ENCODE results near the gene BLVRB. TPM values are rescaled to one million over a fixed set of nuclear protein-coding genes. Genes with fewer than 3 reads are reported as not detected.
"Not testable (repeated sequence)": the region's sequence is repeated elsewhere in the genome, so short reads cannot be mapped to it uniquely, and the experiment has no call there.

The BLVRB gene
- total RNA-seq, 1 experiment from 2014 or later: 45.6 TPM

DNA sequence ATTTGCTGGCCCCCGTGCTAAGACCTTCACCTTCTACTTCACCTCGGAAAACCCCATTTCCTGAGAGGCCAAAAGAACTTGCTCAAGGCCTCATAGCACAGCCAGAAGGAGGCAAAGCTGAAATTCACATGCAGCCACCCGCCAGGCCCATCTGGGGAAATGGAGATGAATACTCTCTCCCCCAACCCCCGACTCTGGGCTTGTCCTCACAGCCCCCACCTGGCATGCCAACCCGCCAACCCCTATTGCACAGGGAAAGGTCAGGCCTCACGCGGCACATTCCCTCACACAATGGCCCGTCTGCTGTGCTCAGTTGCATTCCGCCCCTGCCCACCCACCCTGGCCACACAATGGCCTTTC is 55.5 kb downstream of the BLVRB start:
- ChIA-PET POLR2A (no interaction called here), CTCF (no interaction called here)
- no TSS peak for BruUV-seq (replicated peaks)
- in situ Hi-C loops (cut with HindIII; ENCODE audit: low pct_unique_long_range_greater_than_20kb, low sequenced_read_pairs): no loop called here
- H3K27me3 ChIP-seq (ENCODE audit: control insufficient read depth, insufficient read depth, low read length): no peaks in the 10 kb centered on the region
- H3K4me1 ChIP-seq (ENCODE audit: control insufficient read depth, insufficient read depth, low read length): no peaks in the 10 kb centered on the region; the same call in none of the 2 replicates
- DNase-seq (ENCODE audit: low read depth, low spot score) (no peak), ATAC-seq (no peak)
- TF ChIP-seq TCF7L2 (IDR thresholded peaks at IDR 0.05; ENCODE audit: low read depth, low read length) (no peak), REST (IDR thresholded peaks at IDR 0.05; ENCODE audit: insufficient read depth in 1 of 2, low read depth in 2 of 2, low read length in 1 of 2) (no peak), CTCF (IDR thresholded peaks at IDR 0.05) (no peak), SIN3A (IDR thresholded peaks at IDR 0.05; ENCODE audit: borderline replicate concordance, insufficient read depth, low read depth, low read length) (no peak), POLR2AphosphoS5 (IDR thresholded peaks at IDR 0.05; ENCODE audit: low read depth, low read length) (no peak)
- H3K4me3 ChIP-seq (ENCODE audit: low read depth in 2 of 2, low read length in 2 of 2): no peak overlapping the region
- intact Hi-C loops (cut with micrococcal nuclease; ENCODE audit: unreplicated experiment): no loop called here
- H3K27ac ChIP-seq (ENCODE audit: low read length): no peak overlapping the region
- H3K9me3 ChIP-seq (ENCODE audit: control insufficient read depth, insufficient read depth, low read depth, low read length): no peaks in the 10 kb centered on the region
- no peaks in the 10 kb centered on the region for H3K36me3 ChIP-seq (ENCODE audit: control insufficient read depth, insufficient read depth, low read length)

DNA sequence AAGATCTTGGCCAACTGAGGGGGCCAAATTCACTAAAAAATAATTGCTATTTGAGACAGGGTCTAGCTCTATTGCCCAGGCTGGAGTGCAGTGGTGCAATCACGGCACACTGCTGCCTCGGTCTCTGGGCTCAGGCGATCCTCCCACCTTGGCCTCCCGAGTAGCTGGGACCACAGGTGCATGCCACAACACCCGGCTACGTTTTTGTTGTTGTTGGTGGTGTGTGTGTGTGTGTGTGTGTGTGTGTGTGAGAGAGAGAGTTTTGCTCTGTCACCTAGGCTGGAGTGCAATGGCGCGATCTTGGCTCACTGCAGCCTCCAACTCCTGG is 57.0 kb downstream of the BLVRB start:
- DNase-seq (ENCODE audit: low read depth, low spot score); in situ Hi-C loops (cut with HindIII; ENCODE audit: low pct_unique_long_range_greater_than_20kb, low sequenced_read_pairs); H3K36me3 ChIP-seq (ENCODE audit: control insufficient read depth, insufficient read depth, low read length); intact Hi-C loops (cut with micrococcal nuclease; ENCODE audit: unreplicated experiment); POLR2A ChIA-PET; H3K27me3 ChIP-seq (ENCODE audit: control insufficient read depth, insufficient read depth, low read length); H3K4me3 ChIP-seq (ENCODE audit: low read depth in 2 of 2, low read length in 2 of 2); H3K27ac ChIP-seq (ENCODE audit: low read length); H3K9me3 ChIP-seq (ENCODE audit: control insufficient read depth, insufficient read depth, low read depth, low read length); CTCF ChIA-PET; ATAC-seq; BruUV-seq (replicated peaks); H3K4me1 ChIP-seq (ENCODE audit: control insufficient read depth, insufficient read depth, low read length): not testable (repeated sequence)

DNA sequence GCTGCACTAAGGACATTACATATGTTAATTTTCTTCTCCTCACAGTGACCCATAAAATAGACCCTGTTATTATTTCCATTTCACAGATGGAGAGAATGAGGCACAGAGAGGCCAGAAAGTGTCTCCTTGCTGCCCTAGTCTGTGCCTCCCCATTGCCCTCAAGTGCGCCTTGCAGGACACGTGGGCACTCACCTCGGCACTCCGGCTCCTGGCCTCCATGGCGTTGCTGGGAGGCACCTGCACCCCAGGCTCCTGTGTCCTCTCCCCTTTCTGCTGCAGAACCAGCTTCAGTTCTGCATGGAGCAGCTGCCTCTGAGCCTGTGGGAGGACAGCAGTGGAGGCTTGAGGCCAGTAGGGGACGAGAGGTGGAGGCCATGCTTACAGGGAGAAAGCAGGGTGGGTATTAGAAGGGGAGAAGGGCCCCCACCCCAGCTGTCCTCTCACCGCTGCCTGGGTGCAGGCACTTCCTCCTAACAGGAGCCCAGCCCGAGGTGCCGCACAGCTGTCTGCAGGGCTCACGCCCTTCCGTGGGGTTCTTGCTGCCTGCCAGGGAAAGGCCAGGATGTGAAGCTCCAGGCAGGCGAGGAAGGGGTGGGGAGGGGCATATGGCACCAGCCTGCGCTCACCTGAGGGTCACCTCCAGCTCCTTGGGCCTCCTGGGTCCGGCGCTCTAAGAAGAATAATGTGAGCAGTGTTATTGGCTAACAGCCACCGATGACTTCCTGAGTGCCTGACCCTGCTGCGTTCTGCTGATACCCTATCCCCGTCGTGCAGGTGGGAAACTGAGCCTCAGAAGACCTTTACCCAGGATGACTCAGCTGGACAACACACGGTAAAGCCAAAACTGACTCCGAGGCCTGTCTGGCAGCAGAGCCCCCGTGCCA is 57.6 kb downstream of the BLVRB start:
- Histone ChIP-seq H3K27me3 (ENCODE audit: control insufficient read depth, insufficient read depth, low read length) (no peaks in the 10 kb centered on the region), H3K4me3 (ENCODE audit: low read depth in 2 of 2, low read length in 2 of 2) (no peak overlapping the region), H3K9me3 (ENCODE audit: control insufficient read depth, insufficient read depth, low read depth, low read length) (no peaks in the 10 kb centered on the region), H3K36me3 (ENCODE audit: control insufficient read depth, insufficient read depth, low read length) (no peaks in the 10 kb centered on the region), H3K4me1 (ENCODE audit: control insufficient read depth, insufficient read depth, low read length) (no peaks in the 10 kb centered on the region; the same call in 1 of the 2 replicates), H3K27ac (ENCODE audit: low read length) (no peak overlapping the region)
- ChIA-PET POLR2A (no interaction called here), CTCF (no interaction called here)
- TF ChIP-seq CTCF (IDR thresholded peaks at IDR 0.05) (no peak), REST (IDR thresholded peaks at IDR 0.05; ENCODE audit: insufficient read depth in 1 of 2, low read depth in 2 of 2, low read length in 1 of 2) (no peak), SIN3A (IDR thresholded peaks at IDR 0.05; ENCODE audit: borderline replicate concordance, insufficient read depth, low read depth, low read length) (no peak), TCF7L2 (IDR thresholded peaks at IDR 0.05; ENCODE audit: low read depth, low read length) (no peak), POLR2AphosphoS5 (IDR thresholded peaks at IDR 0.05; ENCODE audit: low read depth, low read length) (no peak)
- DNase-seq (ENCODE audit: low read depth, low spot score): no peak
- in situ Hi-C loops (cut with HindIII; ENCODE audit: low pct_unique_long_range_greater_than_20kb, low sequenced_read_pairs) (no loop called here), intact Hi-C loops (cut with micrococcal nuclease; ENCODE audit: unreplicated experiment) (no loop called here)
- no TSS peak for BruUV-seq (replicated peaks)
- no peak for ATAC-seq
